ENCODE measurements around the gene PCDHGA11. TPM values are rescaled to one million over a fixed set of nuclear protein-coding genes. Genes with fewer than 3 reads are reported as not detected.

The PCDHGA11 gene
- total and polyA plus RNA-seq, 2 donors (not counting 3 experiments of a cell fraction or from before 2014, with no cell fraction given): 8.0 to 11.5 TPM

DNA sequence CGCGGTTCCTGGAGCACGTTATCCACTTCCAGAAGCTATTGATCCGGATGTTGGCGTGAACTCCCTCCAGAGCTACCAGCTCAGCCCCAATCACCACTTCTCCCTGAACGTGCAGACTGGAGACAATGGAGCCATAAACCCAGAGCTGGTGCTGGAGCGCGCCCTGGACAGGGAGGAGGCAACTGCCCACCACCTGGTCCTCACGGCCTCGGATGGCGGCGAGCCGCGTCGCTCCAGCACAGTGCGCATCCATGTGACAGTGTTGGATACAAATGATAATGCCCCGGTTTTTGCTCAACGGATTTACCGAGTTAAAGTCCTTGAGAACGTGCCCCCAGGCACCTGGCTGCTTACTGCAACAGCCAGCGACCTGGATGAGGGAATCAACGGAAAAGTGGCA, 17.5 kb upstream of the PCDHGA11 start:
- dilution Hi-C loops (cut with MboI; ENCODE audit: extremely low pct_ligation_motif_present, low sequenced_read_pairs) (no loop called here), intact Hi-C loops (cut with micrococcal nuclease) (no loop called here)
- Histone ChIP-seq H2AFZ (ENCODE audit: low read depth, low read length) (no peak overlapping the region), H3K9me3 (replicated peaks; ENCODE audit: control insufficient read depth, insufficient read depth, low read length) (no peaks in the 10 kb centered on the region), H3K27ac (ENCODE audit: insufficient read depth, low read depth, low read length) (no peak overlapping the region), H3K27me3 (ENCODE audit: control insufficient read depth in 2 of 2, insufficient read depth in 2 of 2, low read length in 2 of 2) (peaks cover 49 to 73% of the 10 kb centered on the region in 2 experiments), H3K36me3 (ENCODE audit: control insufficient read depth in 2 of 2, extremely low read depth in 1 of 2, insufficient read depth in 2 of 2, low read length in 2 of 2) (no peaks in the 10 kb centered on the region), H3K9ac (replicated peaks; ENCODE audit: extremely low read depth, insufficient read depth, low read length) (no peak overlapping the region), H3K4me3 (replicated peaks in 1 of 3; ENCODE audit: insufficient read depth in 1 of 3, low read depth in 1 of 3, low read length in 3 of 3) (no peak overlapping the region), H3K79me2 (ENCODE audit: control insufficient read depth, insufficient read depth, low read length) (no peaks in the 10 kb centered on the region), H4K20me1 (replicated peaks; ENCODE audit: control insufficient read depth, extremely low read depth, insufficient read depth, low read length) (no peaks in the 10 kb centered on the region), H3K9me1 (replicated peaks; ENCODE audit: control insufficient read depth, extremely low read depth, insufficient read depth, low read length) (no peaks in the 10 kb centered on the region), H3K4me1 (ENCODE audit: control insufficient read depth, extremely low read depth, insufficient read depth, low read length) (peaks cover 2% of the 10 kb centered on the region), H3K4me2 (ENCODE audit: insufficient read depth, low read length) (no peak overlapping the region)
- DNase-seq (ENCODE audit: low read depth, low spot score) (no peak), FAIRE-seq (no peak)
- no TSS peak for BruUV-seq (replicated peaks)
- TF ChIP-seq JUN (IDR thresholded peaks at IDR 0.05; ENCODE audit: borderline replicate concordance, insufficient read depth, insufficient read length, low read depth): no peak
- no peak for TF ChIP-seq EZH2 (IDR thresholded peaks at IDR 0.05; ENCODE audit: borderline replicate concordance, low read depth, low read length, severe bottlenecking)
- TF ChIP-seq, protein P1, sequence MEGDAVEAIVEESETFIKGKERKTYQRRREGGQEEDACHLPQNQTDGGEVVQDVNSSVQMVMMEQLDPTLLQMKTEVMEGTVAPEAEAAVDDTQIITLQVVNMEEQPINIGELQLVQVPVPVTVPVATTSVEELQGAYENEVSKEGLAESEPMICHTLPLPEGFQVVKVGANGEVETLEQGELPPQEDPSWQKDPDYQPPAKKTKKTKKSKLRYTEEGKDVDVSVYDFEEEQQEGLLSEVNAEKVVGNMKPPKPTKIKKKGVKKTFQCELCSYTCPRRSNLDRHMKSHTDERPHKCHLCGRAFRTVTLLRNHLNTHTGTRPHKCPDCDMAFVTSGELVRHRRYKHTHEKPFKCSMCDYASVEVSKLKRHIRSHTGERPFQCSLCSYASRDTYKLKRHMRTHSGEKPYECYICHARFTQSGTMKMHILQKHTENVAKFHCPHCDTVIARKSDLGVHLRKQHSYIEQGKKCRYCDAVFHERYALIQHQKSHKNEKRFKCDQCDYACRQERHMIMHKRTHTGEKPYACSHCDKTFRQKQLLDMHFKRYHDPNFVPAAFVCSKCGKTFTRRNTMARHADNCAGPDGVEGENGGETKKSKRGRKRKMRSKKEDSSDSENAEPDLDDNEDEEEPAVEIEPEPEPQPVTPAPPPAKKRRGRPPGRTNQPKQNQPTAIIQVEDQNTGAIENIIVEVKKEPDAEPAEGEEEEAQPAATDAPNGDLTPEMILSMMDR (IDR thresholded peaks at IDR 0.05; ENCODE audit: extremely low read depth in 1 of 2, insufficient read depth in 1 of 2, low read depth in 1 of 2, low read length in 2 of 2): no peak
- TF ChIP-seq, protein P2, sequence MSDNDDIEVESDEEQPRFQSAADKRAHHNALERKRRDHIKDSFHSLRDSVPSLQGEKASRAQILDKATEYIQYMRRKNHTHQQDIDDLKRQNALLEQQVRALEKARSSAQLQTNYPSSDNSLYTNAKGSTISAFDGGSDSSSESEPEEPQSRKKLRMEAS (IDR thresholded peaks at IDR 0.05; ENCODE audit: insufficient read depth, insufficient read length): no peak
- no peak for TF ChIP-seq POLR2AphosphoS5 (IDR thresholded peaks at IDR 0.05; ENCODE audit: insufficient read depth, low read depth, low read length)
- TF ChIP-seq FOS (IDR thresholded peaks at IDR 0.05; ENCODE audit: borderline replicate concordance, insufficient read depth, low read length): no peak
- TF ChIP-seq GATA2 (IDR thresholded peaks at IDR 0.05; ENCODE audit: insufficient read depth, insufficient read length, low read depth, low read length): no peak
- no peak for TF ChIP-seq MYC (IDR thresholded peaks at IDR 0.05; ENCODE audit: low read depth, low read length)
- no peak for TF ChIP-seq POLR2A (IDR thresholded peaks at IDR 0.05; ENCODE audit: low read depth, low read length)
- CTCF ChIA-PET: interaction anchor here (0.8 to 1.9 kb wide), 15 partner anchors 10 to 164 kb away, joined by 3 to 23 read pairs (median 4); partner anchors contain the start of genes PCDHGA10, PCDHGA11, PCDHGA12 and PCDHGB1
- POLR2A ChIA-PET: no interaction called here

Data from endothelial cell of umbilical vein (primary cell).